CD4-positive, alpha-beta T cell treated with Interferon alpha-2 for 1 hour (primary cell): Measurements from ENCODE around the gene IQCK.
A peak's percentile ranks its signal among the peaks of the same experiment; 100 is the strongest.
"Not testable (repeated sequence)": the region's sequence is repeated elsewhere in the genome, so short reads cannot be mapped to it uniquely, and the experiment has no call there.

Source experiments
- DNase-seq, 2 donors: peaks; one replicate each; pipeline ENCODE4 v3.0.0-alpha.2; 2020 to 2022

Gene IQCK

DNA sequence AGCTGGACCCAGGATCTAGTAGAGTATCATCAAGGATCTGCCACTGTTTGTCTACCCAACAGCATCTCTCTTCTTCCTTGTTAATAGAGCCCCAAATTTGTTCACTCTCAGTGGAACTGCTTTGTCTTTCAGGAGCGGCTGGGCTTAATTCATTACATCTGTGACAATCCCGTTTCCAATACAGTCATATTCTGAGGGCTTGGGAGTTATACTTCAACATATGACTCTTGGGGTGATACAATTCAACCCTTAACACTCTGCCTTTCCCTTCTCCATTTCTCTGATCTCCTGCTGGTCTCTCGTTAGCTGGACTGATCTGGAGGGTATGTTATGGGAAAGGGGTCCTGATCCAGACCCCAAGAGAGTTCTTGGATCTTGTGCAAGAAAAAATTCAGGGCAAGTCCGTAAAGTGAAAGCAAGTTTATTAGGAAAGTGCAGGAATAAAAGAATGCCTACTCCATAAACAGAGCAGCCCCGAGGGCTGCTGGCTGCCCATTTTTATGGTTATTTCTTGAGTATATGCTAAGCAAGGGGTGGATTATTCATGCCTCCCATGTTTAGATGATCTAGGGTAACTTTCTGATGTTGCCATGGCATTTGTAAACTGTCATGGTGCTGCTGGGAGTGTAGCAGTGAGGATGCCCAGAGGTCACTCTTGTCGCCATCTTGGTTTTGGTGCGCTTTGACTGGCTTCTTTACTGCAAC is 42.4 kb downstream of the IQCK start:
- no peak for DNase-seq

- no peak for DNase-seq
Observed at GRCh38 chr16:19765860-19766553, 47.9 kb downstream of the IQCK start.

DNA sequence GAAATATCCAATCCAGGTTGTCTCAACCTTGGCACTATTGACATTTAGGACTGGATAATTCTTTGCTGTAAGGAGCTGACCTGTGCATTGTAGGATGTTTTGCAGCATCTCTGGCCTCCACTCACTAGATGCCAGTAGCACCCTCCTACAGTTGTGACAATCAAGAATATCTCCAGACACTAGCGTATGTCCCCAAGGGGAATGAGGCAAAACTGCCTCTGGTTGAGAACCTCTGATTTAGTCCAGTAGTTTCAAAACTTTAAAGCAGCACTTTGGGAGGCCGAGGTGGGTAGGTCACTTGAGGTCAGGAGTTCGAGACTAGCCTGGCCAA is 48.4 kb downstream of the IQCK start:
- DNase-seq, result no peak

DNA sequence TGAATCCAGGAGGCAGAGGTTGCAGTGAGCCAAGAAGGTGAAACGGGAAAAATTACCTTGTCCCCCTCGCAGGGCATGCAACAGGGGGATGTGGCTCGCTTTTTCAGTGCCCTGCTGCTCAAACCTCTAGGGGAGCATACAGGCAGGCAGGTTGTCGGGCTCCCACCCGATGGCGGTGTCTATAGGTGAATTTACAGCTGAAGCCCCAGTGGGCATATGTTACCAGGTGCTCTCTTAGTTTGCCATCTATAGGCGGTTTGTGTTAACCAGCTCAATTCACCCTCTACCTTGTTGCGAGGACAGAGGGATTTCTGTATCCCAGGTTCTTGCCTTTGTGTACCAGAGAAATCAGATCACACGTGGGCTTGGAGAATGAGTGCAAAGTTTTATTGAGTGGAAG is 48.9 kb downstream of the IQCK start:
- no peak for DNase-seq

DNA sequence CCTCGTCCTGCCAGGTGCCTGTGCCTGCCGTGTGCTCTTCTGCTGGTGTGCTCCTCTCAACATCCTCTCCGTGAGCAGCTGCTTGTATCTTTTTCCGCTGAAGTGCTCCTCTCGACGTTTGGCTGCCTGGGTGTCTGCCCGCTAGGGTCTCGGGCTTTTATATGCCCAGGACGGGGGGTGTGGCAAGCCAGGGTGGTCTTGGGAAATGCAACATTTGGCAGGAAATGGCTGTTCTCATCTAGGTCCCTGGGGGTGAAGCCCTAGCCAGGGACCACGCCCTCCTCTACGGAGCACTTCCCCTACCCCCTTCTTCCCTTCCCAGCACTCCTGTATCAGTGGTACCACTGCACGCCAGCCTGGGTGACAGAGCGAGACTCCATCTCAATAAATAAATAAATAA is 49.4 kb downstream of the IQCK start:
- DNase-seq, result no peak

GRCh38 chr16:19769239-19769638 is 51.2 kb downstream of the IQCK start:
- DNase-seq, result no peak

DNA sequence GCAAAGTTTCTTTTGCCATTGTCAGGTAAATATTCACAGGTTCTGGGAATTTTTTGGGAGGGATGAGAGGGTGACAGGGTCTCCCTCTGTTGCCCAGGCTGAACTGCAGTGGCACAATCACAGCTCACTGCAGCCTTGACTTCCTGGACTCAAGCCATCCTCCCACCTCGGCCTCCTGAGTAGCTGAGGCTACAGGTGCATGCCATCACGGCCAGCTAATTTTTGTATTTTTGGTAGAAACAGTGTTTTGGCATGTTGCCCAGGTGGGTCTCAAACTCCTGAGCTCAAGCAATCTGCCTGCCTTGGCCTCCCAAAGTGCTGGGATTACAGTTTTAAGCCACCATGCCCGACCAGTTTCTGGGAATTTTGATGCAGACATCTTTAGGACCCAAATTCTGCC is 53.0 kb downstream of the IQCK start:
- DNase-seq, result no peak

- DNase-seq, result no peak
Observed at GRCh38 chr16:19771796-19772195, 53.7 kb downstream of the IQCK start.

DNA sequence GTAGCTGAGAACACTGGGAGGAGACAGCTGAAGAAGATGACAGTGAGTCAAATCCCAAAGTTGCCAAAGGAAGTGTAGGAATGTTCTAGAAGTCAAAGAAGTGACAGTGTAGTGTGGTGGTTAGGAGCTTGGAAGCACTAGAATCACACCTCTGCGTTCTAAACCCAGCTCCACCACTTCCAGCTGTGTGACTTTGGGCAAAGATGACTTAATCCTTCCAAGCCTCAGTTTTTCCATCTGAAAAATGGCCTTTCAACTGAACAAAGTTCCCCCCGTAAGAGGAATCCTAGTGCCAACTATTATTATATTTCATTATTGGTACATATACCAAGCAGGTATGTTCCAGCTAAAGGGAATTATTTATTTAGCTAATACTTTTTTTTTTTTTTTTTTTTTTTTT is 56.0 kb downstream of the IQCK start:
- no peak for DNase-seq

GRCh38 chr16:19776147-19776546 is 58.1 kb downstream of the IQCK start:
- no peak for DNase-seq

DNA sequence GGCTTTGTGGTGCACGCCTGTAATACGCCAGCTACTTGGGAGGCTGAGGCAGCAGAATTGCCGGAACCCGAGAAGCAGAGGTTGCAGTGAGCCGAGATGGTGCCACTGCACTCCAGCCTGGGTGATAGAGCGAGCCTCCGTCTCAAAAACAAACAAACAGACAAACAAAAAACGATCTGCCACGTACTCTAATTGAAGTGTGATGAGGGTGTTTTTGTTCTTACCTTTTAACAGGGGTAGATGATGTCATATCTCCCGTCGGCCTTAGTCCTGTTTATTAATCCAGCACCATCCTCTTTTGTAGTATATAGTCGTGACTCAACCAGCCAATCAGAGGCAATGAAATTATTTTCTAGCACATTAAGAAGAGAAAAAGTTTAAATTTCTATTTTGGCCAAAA is 58.5 kb downstream of the IQCK start:
- DNase-seq, result no peak

DNA sequence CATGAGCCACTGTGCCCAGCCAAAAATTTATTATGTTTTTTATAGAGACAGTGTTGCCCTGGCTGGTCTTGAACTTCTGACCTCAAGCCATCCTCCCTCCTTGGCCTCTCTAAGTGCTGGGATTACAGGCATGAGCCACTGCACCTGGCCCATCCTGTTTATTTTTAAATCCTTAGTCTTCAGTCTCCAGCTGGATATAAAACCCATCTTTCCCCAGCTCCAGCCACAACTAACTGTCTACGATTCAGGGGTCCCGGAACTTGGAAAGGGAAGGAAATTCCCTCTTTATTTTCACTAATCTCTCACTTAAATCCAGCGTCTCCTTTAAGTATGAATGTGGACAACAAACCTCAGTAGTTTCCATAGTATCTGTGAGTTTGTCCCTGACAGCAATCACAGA is 62.2 kb downstream of the IQCK start:
- no peak for DNase-seq

GRCh38 chr16:19781226-19781625 is 63.2 kb downstream of the IQCK start:
- DNase-seq, result no peak

DNA sequence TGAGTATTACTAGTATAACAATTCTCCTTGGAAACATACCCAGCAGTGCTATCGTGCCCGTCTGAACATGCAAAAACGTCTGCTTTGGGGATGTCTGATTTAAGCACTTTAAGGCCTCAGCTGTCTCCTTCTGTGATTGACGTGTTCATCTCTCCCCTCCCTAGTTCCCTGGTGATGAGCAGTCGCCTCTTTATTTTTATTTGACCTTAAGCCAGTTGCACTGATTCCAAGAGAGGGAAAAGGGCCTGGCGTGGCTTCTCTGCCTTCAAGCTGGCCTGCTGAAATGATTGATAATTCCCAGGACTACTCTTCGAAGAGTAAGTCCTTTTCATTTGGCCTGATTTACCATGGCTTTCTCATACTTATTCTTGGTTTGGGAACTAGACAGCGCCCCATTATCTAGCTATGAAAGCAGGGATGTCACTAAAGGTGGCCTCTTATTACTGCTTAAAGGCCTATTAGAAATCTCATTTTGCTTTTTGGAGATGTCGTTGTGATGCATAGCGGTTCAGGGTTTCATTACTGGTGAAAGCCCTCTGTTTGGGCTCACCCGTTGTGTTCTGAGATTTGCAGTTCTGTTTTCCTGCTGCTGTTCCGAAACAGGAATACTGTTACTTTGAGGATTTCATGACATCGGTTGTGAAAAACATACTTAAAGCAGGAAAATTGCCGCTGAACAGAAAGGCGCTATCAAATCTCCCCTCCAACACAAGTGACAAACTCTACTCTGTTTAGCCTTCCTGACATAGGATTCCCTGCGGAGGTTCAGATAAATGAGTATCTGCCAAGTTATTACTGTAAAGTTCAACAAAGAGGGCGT is 65.5 kb downstream of the IQCK start:
- DNase-seq, result no peak

DNA sequence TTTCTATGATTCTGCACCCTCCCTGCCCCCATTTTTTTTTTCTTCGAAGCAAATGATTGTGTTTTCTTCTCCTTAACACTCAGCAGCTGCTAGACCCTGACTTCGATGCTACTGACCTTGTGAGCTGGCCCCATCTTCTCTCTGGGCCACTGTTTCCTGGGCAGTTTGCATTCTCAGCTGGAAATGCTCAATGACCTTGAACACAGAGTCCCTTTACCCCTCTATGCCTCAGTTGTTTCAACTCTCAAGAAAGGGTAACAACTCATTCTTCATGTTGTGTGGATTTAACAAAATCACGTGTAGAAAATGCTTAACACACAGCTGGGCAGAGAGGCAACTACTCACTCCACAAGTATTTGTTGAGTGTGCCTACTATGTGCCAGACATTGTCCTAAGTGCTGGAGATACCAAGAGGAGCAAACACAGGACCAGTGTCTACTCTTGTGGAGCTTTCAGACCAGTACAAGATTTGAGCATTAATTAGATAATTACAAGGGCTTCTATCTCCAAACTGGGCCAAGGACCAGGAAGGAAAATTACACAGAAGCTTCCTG is 66.2 kb downstream of the IQCK start:
- no peak for DNase-seq

- no peak for DNase-seq
Observed at GRCh38 chr16:19785081-19785480, 67.0 kb downstream of the IQCK start.

- DNase-seq, result no peak
Observed at GRCh38 chr16:19785512-19786130, 67.5 kb downstream of the IQCK start.

DNA sequence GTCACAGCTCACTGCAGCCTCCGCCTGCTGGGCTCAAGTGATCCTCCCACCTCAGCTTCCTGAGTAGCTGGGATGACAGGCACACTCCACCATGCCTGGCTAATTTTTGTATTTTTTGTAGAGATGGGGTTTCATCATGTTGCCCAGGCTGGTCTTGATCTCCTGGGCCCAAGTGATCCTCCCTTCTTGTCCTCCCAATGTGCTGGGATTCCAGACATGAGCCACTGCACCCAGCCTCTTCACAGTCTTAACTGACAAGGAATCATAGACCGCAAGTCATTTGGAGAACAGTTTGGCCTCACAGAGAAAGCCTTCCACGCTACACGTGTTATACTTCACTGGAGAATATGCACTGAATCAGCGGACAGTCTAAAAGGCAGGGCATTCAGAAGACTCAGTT is 83.3 kb downstream of the IQCK start:
- DNase-seq, result not testable (repeated sequence)

DNA sequence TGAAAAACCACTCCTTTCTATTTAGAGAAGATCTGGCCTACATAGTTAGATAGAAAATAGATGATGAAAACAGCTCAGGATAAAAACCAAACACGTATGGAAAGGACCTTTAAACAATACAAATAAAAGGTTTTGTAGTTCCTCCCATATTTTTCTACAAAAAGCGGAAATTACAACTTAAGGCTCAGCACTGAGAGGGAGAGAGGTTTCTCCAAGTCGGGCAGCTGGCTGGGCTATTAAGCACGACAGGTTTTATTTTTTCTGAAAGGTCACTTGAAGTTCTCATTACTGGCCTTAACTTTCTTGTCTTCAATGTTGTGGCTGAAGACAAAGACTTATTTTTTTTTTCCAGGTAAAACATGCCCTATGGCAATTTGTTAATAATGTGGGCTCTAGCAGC is 83.8 kb downstream of the IQCK start:
- not testable (repeated sequence) for DNase-seq

- DNase-seq, result no peak
Observed at GRCh38 chr16:19802612-19803011, 84.5 kb downstream of the IQCK start.

DNA sequence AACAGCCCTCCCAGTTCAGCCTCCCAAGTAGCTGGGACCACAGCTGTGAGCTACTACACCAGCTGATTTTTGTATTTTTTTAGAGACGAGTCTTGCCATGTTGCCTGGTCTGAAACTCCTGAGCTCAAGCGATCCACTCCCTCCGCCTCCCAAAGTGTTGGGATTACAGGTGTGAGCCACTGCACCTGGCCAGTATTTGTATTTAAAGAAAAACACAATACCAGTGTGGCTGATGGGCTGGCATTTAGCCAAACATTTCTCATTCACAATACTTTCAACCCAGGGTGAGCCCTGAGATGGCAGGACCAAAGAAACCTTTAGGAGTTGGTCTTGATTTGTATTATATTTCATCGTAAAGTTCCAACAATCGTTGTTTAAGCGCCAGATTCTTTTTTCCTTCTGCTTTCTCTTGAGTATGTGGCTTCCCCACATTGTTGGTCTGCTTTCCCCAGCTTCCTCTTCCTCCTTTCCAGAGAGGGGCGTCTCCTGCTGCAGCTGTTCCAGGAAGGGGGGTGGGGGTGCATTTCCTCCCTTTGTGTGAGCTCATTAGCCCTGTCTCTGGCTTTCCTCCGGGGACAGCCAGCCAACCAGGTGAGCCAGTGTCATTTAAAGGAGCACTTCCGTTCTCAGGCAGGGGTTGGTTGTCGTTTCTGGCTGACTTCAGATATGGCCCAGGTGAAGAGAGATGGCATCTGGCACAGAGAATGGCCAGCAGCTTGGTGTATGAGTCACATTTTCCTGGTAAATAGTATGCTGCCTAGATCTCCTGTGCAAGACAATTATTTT is 86.7 kb downstream of the IQCK start:
- DNase-seq, result peak; percentile 56 to 63

GRCh38 chr16:19805459-19806162 is 87.5 kb downstream of the IQCK start:
- no peak for DNase-seq
